HT1080 (cell line): ENCODE measurements around the gene ATP6V1G2. TPM values are rescaled to one million over a fixed set of nuclear protein-coding genes. Genes with fewer than 3 reads are reported as not detected.

Experiments
- DNase-seq: peaks from one replicate; pipeline ENCODE4 v3.0.0-alpha.2; 2015; ENCODE audit warnings: low read depth
- total RNA-seq: library from RNA; depleted of rRNA; stranded (reverse); fragments of >200 nt; shearing (Covaris generic); gene quantifications from 2 replicates; pipeline ENCODE4 v1.2.3, GENCODE V29; 2014

The ATP6V1G2 gene
- total RNA-seq, 1 experiment from 2014 or later = 2.1 TPM

- DNase-seq = no peak
These were observed 29.7 kb upstream of the ATP6V1G2 start for GRCh38 chr6:31575952-31576685.

DNA sequence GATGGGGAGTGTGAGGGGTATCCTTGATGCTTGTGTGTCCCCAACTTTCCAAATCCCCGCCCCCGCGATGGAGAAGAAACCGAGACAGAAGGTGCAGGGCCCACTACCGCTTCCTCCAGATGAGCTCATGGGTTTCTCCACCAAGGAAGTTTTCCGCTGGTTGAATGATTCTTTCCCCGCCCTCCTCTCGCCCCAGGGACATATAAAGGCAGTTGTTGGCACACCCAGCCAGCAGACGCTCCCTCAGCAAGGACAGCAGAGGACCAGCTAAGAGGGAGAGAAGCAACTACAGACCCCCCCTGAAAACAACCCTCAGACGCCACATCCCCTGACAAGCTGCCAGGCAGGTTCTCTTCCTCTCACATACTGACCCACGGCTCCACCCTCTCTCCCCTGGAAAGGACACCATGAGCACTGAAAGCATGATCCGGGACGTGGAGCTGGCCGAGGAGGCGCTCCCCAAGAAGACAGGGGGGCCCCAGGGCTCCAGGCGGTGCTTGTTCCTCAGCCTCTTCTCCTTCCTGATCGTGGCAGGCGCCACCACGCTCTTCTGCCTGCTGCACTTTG, 29.0 kb upstream of the ATP6V1G2 start, which contains the start of gene TNF:
Gene TNF (plus strand): TSS at position 231 of the 567 bp plus-strand sequence. CDS start 177 bp downstream, at position 408.
- no peak for DNase-seq

- DNase-seq = no peak
These were observed 28.0 kb upstream of the ATP6V1G2 start for GRCh38 chr6:31574106-31575061.

DNA sequence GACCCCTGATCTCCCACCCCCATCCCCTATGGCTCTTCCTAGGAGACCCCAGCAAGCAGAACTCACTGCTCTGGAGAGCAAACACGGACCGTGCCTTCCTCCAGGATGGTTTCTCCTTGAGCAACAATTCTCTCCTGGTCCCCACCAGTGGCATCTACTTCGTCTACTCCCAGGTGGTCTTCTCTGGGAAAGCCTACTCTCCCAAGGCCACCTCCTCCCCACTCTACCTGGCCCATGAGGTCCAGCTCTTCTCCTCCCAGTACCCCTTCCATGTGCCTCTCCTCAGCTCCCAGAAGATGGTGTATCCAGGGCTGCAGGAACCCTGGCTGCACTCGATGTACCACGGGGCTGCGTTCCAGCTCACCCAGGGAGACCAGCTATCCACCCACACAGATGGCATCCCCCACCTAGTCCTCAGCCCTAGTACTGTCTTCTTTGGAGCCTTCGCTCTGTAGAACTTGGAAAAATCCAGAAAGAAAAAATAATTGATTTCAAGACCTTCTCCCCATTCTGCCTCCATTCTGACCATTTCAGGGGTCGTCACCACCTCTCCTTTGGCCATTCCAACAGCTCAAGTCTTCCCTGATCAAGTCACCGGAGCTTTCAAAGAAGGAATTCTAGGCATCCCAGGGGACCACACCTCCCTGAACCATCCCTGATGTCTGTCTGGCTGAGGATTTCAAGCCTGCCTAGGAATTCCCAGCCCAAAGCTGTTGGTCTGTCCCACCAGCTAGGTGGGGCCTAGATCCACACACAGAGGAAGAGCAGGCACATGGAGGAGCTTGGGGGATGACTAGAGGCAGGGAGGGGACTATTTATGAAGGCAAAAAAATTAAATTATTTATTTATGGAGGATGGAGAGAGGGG, 27.1 kb upstream of the ATP6V1G2 start:
- no peak for DNase-seq

DNA sequence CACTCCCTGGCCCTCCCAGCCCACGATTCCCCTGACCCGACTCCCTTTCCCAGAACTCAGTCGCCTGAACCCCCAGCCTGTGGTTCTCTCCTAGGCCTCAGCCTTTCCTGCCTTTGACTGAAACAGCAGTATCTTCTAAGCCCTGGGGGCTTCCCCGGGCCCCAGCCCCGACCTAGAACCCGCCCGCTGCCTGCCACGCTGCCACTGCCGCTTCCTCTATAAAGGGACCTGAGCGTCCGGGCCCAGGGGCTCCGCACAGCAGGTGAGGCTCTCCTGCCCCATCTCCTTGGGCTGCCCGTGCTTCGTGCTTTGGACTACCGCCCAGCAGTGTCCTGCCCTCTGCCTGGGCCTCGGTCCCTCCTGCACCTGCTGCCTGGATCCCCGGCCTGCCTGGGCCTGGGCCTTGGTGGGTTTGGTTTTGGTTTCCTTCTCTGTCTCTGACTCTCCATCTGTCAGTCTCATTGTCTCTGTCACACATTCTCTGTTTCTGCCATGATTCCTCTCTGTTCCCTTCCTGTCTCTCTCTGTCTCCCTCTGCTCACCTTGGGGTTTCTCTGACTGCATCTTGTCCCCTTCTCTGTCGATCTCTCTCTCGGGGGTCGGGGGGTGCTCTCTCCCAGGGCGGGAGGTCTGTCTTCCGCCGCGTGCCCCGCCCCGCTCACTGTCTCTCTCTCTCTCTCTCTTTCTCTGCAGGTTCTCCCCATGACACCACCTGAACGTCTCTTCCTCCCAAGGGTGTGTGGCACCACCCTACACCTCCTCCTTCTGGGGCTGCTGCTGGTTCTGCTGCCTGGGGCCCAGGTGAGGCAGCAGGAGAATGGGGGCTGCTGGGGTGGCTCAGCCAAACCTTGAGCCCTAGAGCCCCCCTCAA, 25.9 kb upstream of the ATP6V1G2 start, which contains the start of gene LTA:
Gene LTA (plus strand): TSS at position 249 of the 871 bp plus-strand sequence. CDS start 454 bp downstream, at position 703.
- no peak for DNase-seq

- no peak for DNase-seq
These were observed 23.6 kb upstream of the ATP6V1G2 start for GRCh38 chr6:31569861-31570536.

- DNase-seq = no peak
These were observed 22.1 kb upstream of the ATP6V1G2 start for GRCh38 chr6:31568537-31568961.

- no peak for DNase-seq
These were observed 21.3 kb upstream of the ATP6V1G2 start for GRCh38 chr6:31567531-31568370.

GRCh38 chr6:31560697-31561058, 14.3 kb upstream of the ATP6V1G2 start:
- DNase-seq = no peak

GRCh38 chr6:31559958-31560696, 13.7 kb upstream of the ATP6V1G2 start:
- peak; percentile 95 for DNase-seq

DNA sequence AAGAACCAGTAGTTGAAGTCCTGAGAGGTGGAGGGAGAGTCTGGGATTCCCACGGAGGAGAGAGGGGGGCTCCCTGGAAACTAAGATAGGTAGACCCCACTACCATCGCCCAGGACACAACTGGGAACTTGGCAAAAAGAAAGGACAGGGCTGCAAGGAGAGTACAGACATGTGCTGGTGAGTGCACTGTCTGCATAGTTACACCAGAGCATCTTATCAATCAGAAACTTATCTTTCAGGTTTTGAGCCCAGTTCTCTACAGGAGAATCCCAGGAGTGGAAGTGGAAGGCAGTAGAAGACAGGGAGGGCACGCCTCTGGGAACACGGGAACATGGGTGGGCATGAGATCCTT, 13.2 kb upstream of the ATP6V1G2 start:
- DNase-seq = no peak

DNA sequence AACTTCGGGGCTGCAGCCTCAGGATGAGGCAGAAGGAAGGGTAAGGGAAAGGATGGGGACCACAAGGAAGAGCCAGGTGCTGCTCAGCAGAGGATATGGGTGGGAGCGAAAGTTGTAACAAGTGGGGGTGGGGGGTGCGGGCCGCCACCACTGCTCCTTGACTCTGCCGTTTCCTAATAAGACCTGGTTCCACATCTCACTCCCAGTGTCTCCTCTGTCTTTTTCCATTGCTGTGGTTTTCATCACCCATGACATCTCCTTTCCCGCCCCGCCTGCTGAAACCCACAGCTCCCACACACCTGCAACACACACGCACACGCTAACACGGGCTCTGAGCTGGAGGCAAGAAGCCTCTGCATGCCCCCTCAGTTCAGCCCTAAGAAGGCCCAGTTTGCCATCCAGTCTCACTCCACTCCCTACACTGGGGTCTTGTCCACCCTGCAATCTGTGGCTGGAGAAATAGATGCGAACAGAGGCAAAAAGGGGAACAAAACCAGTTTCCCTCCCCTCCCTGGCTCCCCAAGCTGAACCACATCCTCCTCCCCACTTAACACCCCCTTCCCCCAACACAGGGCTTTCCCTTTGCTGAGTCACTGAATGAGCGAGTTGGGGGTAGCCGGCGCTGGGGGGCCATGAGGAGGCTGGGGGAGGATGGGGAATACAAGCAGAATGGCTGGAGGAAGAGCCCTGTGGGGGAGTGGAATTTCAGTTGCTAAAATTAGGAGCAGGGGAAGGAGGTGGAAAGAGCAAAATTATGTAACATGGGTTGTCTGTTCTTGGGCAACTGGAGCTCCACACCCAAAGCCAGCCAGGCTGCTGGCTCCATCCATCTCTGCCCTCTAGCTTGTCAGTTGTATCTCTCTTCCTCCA, 12.5 kb upstream of the ATP6V1G2 start:
- peak; percentile 46 for DNase-seq

GRCh38 chr6:31558318-31558625, 11.9 kb upstream of the ATP6V1G2 start:
- no peak for DNase-seq

- DNase-seq = no peak
These were observed 11.3 kb upstream of the ATP6V1G2 start for GRCh38 chr6:31557443-31558317.

GRCh38 chr6:31556307-31556706, 9.9 kb upstream of the ATP6V1G2 start:
- no peak for DNase-seq

DNA sequence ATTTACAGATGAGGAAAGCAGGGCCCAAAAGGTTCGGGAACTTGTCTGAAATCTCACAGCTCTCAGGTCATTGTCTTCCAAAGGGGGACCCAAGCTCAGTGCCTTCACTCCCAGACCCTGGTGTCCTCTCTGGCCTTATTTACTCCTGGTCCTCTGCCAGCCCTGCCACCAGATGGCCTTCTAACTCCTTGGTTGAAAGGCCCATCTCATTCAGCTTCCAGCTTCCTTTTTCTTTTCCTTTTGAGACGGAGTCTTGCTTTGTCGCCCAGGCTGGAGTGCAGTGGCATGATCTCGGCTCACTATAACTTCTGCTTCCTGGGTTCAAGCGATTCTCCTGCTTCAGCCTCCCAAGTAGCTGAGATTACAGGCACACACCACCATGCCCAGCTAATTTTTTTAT, 5.0 kb upstream of the ATP6V1G2 start:
- peak; percentile 63 for DNase-seq
